H54 (cell line): ENCODE measurements around the gene MT1X.

Source experiments
- DNase-seq: peaks from one replicate; pipeline ENCODE4 v3.0.0; 2011; ENCODE audit warnings: low spot score, mixed read lengths; ENCODE audit not compliant: insufficient read length
- FAIRE-seq: peaks from 3 replicates; lab custom pipeline; 2011; peaks lifted over from hg19 to GRCh38; lab: Jason Lieb, UNC
- POLR2A ChIP-seq: IDR thresholded peaks from 2 replicates; pipeline ENCODE4 v1.6.1; 2011; ENCODE audit warnings: low read depth, mild to moderate bottlenecking, low read length

The MT1X gene

GRCh38 chr16:56681939-56682702 lies at the start of gene MT1X:
MT1X (plus strand) TSS chr16:56682470; CDS start chr16:56682541, 71 bp downstream.
- DNase-seq = peak; percentile 89
- peak; percentile 90 for TF ChIP-seq POLR2A

GRCh38 chr16:56632848-56633365 lies 49.4 kb upstream of the MT1X start:
- TF ChIP-seq POLR2A = no peak
- DNase-seq (no peak), FAIRE-seq (no peak)

More at GRCh38 chr16:56681939-56682702, at the start of gene MT1X:
- no peak for FAIRE-seq

GRCh38 chr16:56633535-56633934 lies 48.7 kb upstream of the MT1X start:
- no peak for FAIRE-seq
- no peak for DNase-seq
- TF ChIP-seq POLR2A = no peak

GRCh38 chr16:56634715-56635440 lies 47.4 kb upstream of the MT1X start:
- TF ChIP-seq POLR2A = no peak
- no peak for DNase-seq
- FAIRE-seq = no peak

- DNase-seq (no peak), FAIRE-seq (no peak)
- TF ChIP-seq POLR2A = no peak
These were observed 46.8 kb upstream of the MT1X start for GRCh38 chr16:56635441-56635967.

GRCh38 chr16:56636616-56637413 lies 45.5 kb upstream of the MT1X start:
- FAIRE-seq = no peak
- no peak for TF ChIP-seq POLR2A
- no peak for DNase-seq

GRCh38 chr16:56637814-56638750 lies 44.2 kb upstream of the MT1X start, which contains the start of gene MT1A:
MT1A (plus strand) TSS chr16:56638666; CDS start chr16:56638739, 73 bp downstream.
- no peak for DNase-seq
- no peak for FAIRE-seq
- TF ChIP-seq POLR2A = no peak

GRCh38 chr16:56639045-56639444 lies 43.2 kb upstream of the MT1X start:
- no peak for FAIRE-seq
- no peak for DNase-seq
- no peak for TF ChIP-seq POLR2A

- DNase-seq = no peak
- FAIRE-seq = no peak
- no peak for TF ChIP-seq POLR2A
These were observed 42.2 kb upstream of the MT1X start for GRCh38 chr16:56640076-56640475.

DNA sequence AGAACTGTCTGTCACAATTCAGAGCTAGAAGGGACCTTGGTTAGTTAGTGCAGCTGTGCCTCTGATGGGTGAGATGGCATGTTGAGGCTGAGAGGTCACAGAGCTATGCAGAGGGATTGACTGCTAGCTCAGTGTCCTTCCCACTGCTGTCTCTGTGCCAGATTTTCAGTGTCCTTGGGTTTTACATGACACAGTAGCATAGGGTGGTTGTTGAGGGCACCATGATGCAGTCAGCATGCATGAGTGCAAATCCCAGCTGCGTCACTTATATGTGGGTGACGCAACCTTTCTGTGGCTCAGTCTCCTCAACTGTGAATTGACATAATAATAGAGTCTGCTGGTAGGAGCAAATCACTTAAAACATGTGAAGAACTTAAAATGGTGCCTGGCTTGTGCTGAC lies 41.1 kb upstream of the MT1X start:
- TF ChIP-seq POLR2A = no peak
- DNase-seq = no peak
- no peak for FAIRE-seq

DNA sequence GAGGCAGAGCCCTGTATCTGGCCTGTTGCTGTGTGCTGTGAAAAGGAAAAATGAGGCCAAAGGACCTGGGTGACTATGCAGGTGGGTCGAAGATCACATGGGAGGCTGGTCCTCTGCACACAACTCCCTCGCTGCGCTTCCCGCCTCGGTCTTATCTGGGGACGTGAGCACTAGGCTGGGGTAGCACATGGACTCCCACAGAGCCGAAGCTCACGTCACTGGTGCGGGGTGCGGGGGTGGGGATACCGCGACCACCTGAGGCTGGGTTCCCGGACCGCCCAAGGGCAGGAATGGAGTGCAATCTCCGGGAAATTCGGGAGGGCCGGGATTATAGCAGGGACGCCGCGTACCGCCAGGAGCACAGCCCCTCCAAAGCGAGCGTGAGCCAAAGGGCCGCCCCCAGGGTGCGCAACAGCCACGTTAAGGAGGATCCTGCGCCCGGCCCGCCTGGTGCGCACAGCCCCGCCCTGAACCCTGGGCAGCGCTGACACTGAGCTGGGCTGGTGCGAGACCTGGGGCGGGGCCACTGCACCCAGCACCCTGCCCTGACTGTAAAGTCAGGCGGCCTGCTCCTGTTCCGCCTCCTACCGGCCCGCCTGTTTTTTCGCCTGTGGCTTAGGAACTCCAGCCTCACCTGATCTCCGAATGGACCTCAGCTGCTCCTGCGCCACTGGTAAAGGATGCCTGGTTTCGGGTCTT lies 39.0 kb upstream of the MT1X start:
- DNase-seq = no peak
- no peak for TF ChIP-seq POLR2A
- no peak for FAIRE-seq

DNA sequence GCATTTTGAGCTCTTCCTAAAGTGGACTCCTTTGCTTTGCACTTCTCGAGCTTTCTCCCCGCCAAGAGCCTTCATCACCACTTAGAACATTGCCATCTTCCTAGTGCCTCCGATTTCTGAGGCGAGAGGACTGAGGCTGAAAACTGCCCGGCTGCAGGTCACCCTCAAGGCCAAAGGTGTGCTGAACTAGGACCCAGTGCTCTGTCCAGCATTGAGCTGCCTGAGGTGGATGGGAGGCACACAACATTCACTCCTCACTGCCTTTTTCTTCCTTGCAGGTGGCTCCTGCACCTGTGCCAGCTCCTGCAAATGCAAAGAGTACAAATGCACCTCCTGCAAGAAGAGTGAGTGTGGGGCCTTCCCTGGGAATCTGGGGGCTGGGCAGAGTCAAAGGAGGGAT lies 38.4 kb upstream of the MT1X start:
- no peak for DNase-seq
- no peak for FAIRE-seq
- no peak for TF ChIP-seq POLR2A
